Heart left ventricle (tissue), 16 donors: ENCODE measurements around the gene BATF. TPM values are rescaled to one million over a fixed set of nuclear protein-coding genes. Genes with fewer than 3 reads are reported as not detected.

ENCODE experiments used
- ATAC-seq, 4 donors: fragments of 200-7000 bp; cut with Tn5 transposase; one replicate each; pipeline ENCODE4 v1.9.1; 2020 to 2022; ENCODE audit warnings: moderate library complexity in 4 of 4, mild to moderate bottlenecking in 3 of 4, moderate number of reproducible peaks in 1 of 4
- DNase-seq, 5 donors: peaks; one replicate each; pipeline ENCODE4 v3.0.0-alpha.2; 2020
- H3K27ac ChIP-seq, 12 donors: fragments of 200-600 bp; sonication (generic) in 4 of 12; one replicate each; pipeline versions ENCODE4 v1.5.0 to v1.8.0; 2016 to 2022; ENCODE audit warnings: mild to moderate bottlenecking in 2 of 12
- H3K27me3 ChIP-seq, 9 donors: fragments of 200-600 bp; sonication (generic) in 2 of 9; one replicate each; pipeline versions ENCODE4 v1.5.1 to v1.8.0; 2016 to 2022; ENCODE audit warnings: mild to moderate bottlenecking in 3 of 9
- H3K36me3 ChIP-seq, 9 donors: fragments of 200-600 bp; sonication (generic) in 2 of 9; one replicate each; pipeline versions ENCODE4 v1.5.0 to v1.8.0; 2018 to 2022; ENCODE audit warnings: mild to moderate bottlenecking in 2 of 9
- H3K4me1 ChIP-seq, 12 donors: fragments of 200-600 bp; sonication (generic) in 4 of 12; one replicate each; pipeline versions ENCODE4 v1.5.0 to v1.8.0; 2016 to 2022; ENCODE audit warnings: mild to moderate bottlenecking in 3 of 12
- H3K4me3 ChIP-seq, 12 donors: fragments of 200-600 bp; sonication (generic) in 4 of 12; one replicate each; pipeline versions ENCODE4 v1.5.0 to v1.8.0; 2017 to 2022; ENCODE audit warnings: mild to moderate bottlenecking in 9 of 12, moderate library complexity in 4 of 12
- H3K9me3 ChIP-seq, 12 donors: fragments of 200-600 bp; sonication (generic) in 4 of 12; one replicate each; pipeline versions ENCODE4 v1.5.0 to v1.8.0; 2016 to 2022; ENCODE audit warnings: mild to moderate bottlenecking in 1 of 12
- CTCF ChIP-seq, 12 donors: fragments of 200-600 bp; sonication (generic) in 4 of 12; IDR thresholded peaks; one replicate each; pipeline versions ENCODE4 v1.5.0 to v1.8.0; 2018 to 2022; ENCODE audit warnings: antibody characterized with exemption in 12 of 12, mild to moderate bottlenecking in 5 of 12
- POLR2A ChIP-seq, 2 donors: fragments of 450-650 bp; IDR thresholded peaks; one replicate each; pipeline ENCODE4 v1.6.1; 2017; ENCODE audit warnings: antibody characterized with exemption in 2 of 2, mild to moderate bottlenecking in 2 of 2, moderate library complexity in 2 of 2
- WGBS, 4 donors: extraction: QIAGEN DNeasy Blood & Tissue Kit in 2 of 4; methylation state at CpG; one replicate each; pipeline versions ENCODE4 v1.1.5 to v1.1.7; 2013 to 2018; 5-methylcytosine and 5-hydroxymethylcytosine counted together
- intact Hi-C, 10 donors: fragments of 100-400 bp; cut with DNase I; formaldehyde crosslinking; loops; one replicate each; pipeline versions ENCODE4 v1.11.1 to v1.14.2; 2022
- polyA plus RNA-seq, 2 donors: library from polyadenylated mRNA; stranded (reverse); fragments of 200-250 nt; gene quantifications; one replicate each; pipeline ENCODE4 v1.2.3, GENCODE V29; 2013
- total RNA-seq, 9 donors: library from RNA; depleted of rRNA in 2 of 9; stranded (reverse); fragments of >200 nt in 2 of 9; fragmentation: NEBNext Ultra II Directional in 3 of 9; extraction: Animal tissue kit (Norgen Biotek cat#: 25700) in 3 of 9; gene quantifications; one replicate each; pipeline versions ENCODE4 v1.1.0 to v1.2.4, GENCODE V29; 2016 to 2023
- donor health status: ischemic (EF 13 %, LVEDD 7.1; RV severe dilation, severe dysfunction).
- donor health status: healthy with polysubstance abuse.
- donor health status: DM: no; HTN: yes; CAD: no.
- donor health status: DM: no; HTN: no; CAD: no.
- donor health status: ischemic (EF 25% LVEDD 6.9; RV normal size, moderate dysfunction).
- donor health status: ischemic (EF 25% LVEDD 5.7; RV mildly dilated, moderate dysfunction).
- donor health status: healthy.
- donor health status: DM: yes; HTN: yes; CAD: no.
- donor health status: ischemic (EF 35%, LVEDD 5.7; RV mildly dilated, moderate dysfunction).
- donor health status: nonischemic (EF 11% LVEDD 7.7; RV severe dilation, severe dysfunction).
- donor health status: DM: yes; HTN: yes; CAD: no.
- donor health status: PGD.
- donor health status: ischemic (EF 29% LVEDD 5.4; RV normal size, mild dysfunction).
- donor health status: nonischemic (EF 23%, LVEDD 6.1; RV moderate dilation, normal function).

BATF gene
- total and polyA plus RNA-seq, 11 donors: 0.40 to 8.3 (median 1.0) TPM; not detected in 1

GRCh38 chr14:75563931-75564330, 41.7 kb downstream of the BATF start:
- DNase-seq (no peak), ATAC-seq (no peak)
- Histone ChIP-seq H3K27me3 (no peaks in the 10 kb centered on the region), H3K4me3 (no peak overlapping the region), H3K4me1 (peaks cover 0 to 17% (median 0%) of the 10 kb centered on the region in 12 donors), H3K27ac (no peak overlapping the region), H3K9me3 (no peaks in the 10 kb centered on the region), H3K36me3 (no peaks in the 10 kb centered on the region)
- WGBS, 4 donors: 83 to 88% (median 84%) methylated on average over 4 of the region's 4 CpGs
- no peak for TF ChIP-seq POLR2A (IDR thresholded peaks at IDR 0.05)
- TF ChIP-seq CTCF (IDR thresholded peaks at IDR 0.05): no peak
- intact Hi-C loops: loop anchor here in 5 of 10 donors (5.0 kb wide), 2 partner anchors 67 to 257 kb away; no protein-coding TSS in a partner anchor

GRCh38 chr14:75565056-75565455, 42.8 kb downstream of the BATF start:
- no peak for ATAC-seq
- Histone ChIP-seq H3K9me3 (no peaks in the 10 kb centered on the region), H3K27me3 (no peaks in the 10 kb centered on the region), H3K27ac (no peak overlapping the region), H3K36me3 (no peaks in the 10 kb centered on the region), H3K4me3 (no peak overlapping the region), H3K4me1 (peaks cover 0 to 12% (median 0%) of the 10 kb centered on the region in 12 donors)
- WGBS, 4 donors: 88 to 92% (median 90%) methylated on average over 5 of the region's 5 CpGs
- no peak for TF ChIP-seq CTCF (IDR thresholded peaks at IDR 0.05)
- TF ChIP-seq POLR2A (IDR thresholded peaks at IDR 0.05): no peak
- DNase-seq: no peak
- intact Hi-C loops: no loop called here

GRCh38 chr14:75566321-75566720, 44.1 kb downstream of the BATF start:
- no peaks in the 10 kb centered on the region for H3K9me3 ChIP-seq
- TF ChIP-seq CTCF (IDR thresholded peaks at IDR 0.05) (no peak), POLR2A (IDR thresholded peaks at IDR 0.05) (no peak)
- H3K27ac ChIP-seq: no peak overlapping the region
- no peak overlapping the region for H3K4me3 ChIP-seq
- no peaks in the 10 kb centered on the region for H3K36me3 ChIP-seq
- intact Hi-C loops: no loop called here
- DNase-seq (no peak), ATAC-seq (peak in 2 of 4 donors; percentile 34 to 58)
- no peaks in the 10 kb centered on the region for H3K4me1 ChIP-seq
- 41 to 57% (median 49%) methylated on average over 4 of the region's 4 CpGs for WGBS, 4 donors
- no peaks in the 10 kb centered on the region for H3K27me3 ChIP-seq

- DNase-seq (no peak), ATAC-seq (no peak)
- Histone ChIP-seq H3K9me3 (no peaks in the 10 kb centered on the region), H3K27ac (no peak overlapping the region), H3K4me1 (no peaks in the 10 kb centered on the region), H3K36me3 (no peaks in the 10 kb centered on the region), H3K4me3 (no peak overlapping the region), H3K27me3 (no peaks in the 10 kb centered on the region)
- TF ChIP-seq CTCF (IDR thresholded peaks at IDR 0.05): no peak
- TF ChIP-seq POLR2A (IDR thresholded peaks at IDR 0.05): no peak
- 79 to 85% (median 81%) methylated on average over 8 of the region's 8 CpGs for whole genome bisulfite sequencing, 4 donors
- intact Hi-C loops: no loop called here
Observed at GRCh38 chr14:75566752-75567151, 44.5 kb downstream of the BATF start.
